GM12891 (cell line): ENCODE results near the gene TCP11.

Experiments
- POLR2A ChIP-seq: IDR thresholded peaks from 2 replicates; pipeline ENCODE4 v1.6.1; 2011; ENCODE audit warnings: low read depth, low read length, control low read depth
- POLR2AphosphoS5 ChIP-seq: IDR thresholded peaks from 2 replicates; pipeline ENCODE4 v1.6.1; 2011; ENCODE audit warnings: low read depth, low read length, control low read depth

GRCh38 chr6:35142588-35143569 is 1.7 kb upstream of the TCP11 start:
- TF ChIP-seq POLR2A (no peak), POLR2AphosphoS5 (no peak)
